Occipital lobe (tissue), 2 donors: ENCODE measurements around the gene FOXF2. TPM values are rescaled to one million over a fixed set of nuclear protein-coding genes. Genes with fewer than 3 reads are reported as not detected.

Source experiments
- DNase-seq: peaks from one replicate; lab custom pipeline; 2025; lab: John Stamatoyannopoulos, UW
- total RNA-seq: library from RNA; depleted of rRNA; stranded (reverse); fragments of >200 nt; gene quantifications from one replicate; pipeline ENCODE4 v1.2.3, GENCODE V29; 2014

Gene FOXF2
- total RNA-seq, 1 donor from 2014 or later: 1.2 TPM

DNA sequence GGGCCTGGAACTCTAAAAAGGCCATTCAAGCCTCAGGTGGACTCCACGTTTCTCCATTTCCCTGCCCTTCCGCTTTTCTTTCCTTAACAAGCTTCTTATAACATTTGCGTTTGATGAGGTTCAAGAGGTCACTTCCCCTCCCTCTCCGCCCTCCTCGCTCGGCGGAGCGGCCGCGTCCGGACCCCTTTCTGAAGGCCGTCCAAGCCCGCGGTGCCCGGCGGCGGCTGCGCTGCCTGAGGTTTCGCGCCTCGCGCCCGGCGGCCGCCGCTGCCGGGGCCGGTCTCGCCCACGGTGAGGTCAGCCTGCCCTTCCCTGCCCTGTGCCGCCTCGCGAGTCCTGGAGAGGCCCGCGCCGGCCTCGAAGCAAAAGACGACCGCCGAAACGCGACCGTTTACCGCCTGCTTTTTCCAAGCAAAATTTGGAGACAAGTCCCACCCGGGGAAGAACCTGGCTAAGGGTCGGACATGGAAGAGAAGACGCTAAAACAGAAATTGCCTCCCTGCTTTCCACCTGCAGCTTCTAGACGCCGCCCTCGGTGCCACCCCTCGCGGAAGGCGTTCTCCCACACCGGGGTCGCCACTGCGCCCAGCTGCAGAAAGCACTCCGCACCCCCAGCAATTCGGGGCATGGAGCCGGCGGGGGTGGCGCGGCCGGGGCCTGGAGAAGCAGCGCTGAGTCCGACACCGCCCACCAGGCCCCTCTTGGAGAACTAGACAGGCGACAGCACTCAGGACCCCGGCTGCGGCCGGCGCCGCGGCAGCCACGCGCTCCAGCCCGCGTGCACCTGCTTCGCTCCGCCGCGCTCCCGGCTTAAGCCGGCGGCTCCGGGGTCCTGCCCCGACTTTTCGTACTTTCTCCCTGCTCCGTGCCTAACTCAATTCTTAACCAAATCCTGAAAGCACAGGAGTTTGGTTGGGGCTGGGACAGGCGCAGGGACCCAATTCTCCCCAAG is 11.0 kb upstream of the FOXF2 start:
- DNase-seq: no peak

DNA sequence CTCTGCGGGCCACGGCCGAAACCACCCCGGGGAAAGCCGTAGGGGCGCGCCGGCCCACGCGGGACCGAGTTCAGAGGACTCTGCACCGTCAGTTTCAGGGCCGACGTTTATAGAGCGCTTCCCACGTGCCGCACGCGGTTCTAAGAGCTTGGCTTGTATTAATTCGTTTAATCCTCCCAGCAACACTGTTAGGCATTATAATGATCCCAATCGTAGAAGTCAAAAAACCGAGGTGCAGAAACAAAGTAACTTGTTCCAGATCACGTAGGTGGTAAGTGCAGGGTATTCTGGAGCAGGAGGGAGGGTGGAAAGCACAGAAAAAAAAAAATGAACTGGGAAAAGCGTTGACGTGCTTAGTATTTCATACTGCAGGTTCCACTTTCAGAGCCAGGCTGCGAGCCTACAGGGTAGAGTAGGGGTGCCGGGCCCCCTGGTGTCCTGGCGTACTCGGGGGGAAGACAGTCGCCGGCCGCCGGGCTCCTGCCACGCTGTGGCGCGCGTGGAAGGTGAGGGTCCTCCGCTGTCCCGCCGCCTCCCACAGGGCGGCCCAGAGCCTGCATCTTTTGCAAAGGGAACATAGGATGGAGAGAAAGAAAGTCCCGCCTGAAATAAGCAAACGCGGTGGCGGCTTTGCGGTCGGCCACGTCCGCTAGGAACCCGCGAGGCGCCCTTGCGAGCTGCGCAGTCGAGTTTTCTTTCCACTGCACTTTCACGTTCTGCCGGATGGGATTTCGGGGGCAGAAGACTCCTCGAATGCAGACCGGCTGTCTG is 10.2 kb upstream of the FOXF2 start:
- no peak for DNase-seq

DNA sequence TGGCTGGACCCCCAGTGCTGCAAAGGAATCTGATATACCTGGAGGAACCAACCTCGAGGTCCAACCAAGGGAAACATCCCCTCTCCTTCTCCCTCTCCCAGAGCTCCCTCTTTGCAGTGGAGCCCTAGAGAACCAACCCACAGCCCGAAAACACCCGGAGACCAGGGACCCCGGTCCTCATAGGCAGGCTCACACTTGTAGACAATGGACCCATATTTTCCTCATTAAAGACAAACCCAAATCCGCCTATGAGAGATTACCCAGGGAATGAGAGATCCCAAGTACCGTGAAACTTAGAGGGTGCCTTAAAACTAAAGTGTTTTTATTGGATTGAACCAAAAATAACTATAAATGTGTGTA is 9.6 kb upstream of the FOXF2 start:
- no peak for DNase-seq

DNA sequence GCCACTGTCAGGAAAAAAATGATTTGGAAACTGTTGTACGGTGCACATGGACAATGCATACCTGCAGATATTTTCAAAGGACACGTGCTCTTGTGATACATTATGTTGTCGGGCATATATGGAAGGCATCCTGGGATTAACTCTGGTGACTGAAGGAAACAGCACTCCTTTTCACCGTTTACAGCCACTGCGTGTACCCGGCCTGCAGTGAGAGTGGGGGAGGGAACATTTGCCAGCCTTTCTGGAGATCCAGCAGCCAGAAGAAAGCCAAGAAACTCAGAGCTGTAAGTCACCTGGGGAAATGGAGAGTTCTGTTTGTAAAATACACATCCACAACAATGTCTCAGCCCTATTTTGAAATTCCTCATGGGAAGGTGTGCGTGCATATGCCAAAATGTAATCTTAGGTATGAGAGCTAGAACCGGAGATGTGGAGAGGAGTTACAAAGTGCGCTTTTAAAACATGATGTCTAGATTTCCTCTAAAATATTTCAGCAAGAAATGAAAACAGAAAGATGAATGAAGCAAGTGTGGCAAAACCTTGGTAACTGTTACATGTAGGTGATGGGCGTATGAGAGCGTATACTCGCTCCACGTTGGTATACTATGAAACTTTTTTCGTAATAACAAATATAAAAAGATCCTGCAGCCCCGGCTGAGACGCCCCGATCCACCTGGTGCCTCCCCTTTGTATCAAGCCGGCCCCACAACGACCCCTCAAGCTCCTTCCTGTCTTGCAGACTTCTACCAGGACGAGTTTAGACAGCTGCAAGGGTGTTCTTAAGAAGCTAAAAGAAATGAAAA is 8.6 kb upstream of the FOXF2 start:
- no peak for DNase-seq

DNA sequence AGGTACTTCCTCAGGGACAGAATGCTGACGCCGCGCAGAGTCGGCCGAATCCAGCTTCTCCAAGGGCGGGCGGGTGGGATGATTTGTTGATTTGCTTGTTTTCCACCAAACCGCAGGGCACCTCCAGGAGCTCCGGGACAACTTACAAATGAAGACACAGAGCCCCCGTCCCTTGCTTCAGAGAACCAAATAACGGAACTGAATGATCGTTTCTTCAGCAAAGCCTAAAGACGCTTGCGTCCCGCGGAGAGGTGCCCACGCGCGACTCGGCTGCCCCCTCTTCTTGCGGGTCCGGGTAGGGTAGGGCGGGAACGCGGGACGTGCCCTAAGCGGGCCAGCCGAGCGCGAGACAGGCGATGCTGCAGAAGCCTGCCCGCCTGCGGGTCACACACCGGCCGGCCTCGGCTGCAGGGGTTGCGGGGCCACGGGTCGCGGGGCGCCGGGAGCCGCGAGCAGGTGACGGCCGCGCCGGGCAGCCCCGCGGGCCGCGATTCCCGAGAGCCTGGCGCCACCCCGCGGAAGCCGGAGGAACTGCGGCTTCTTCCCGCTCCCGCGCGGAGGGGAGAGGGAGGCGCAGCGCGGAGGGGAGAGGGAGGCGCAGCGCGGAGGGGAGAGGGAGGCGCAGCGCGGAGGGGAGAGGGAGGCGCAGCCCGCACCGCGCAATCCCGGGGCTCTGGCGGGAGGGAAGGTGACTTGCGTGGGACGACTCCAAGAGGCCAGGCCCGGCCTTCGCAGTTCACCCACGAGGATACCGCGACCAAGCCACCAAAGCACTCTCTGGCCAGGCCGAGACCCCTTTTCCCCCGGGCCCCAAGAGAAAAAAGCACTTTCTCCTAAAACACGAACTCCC is 7.7 kb upstream of the FOXF2 start:
- no peak for DNase-seq

DNA sequence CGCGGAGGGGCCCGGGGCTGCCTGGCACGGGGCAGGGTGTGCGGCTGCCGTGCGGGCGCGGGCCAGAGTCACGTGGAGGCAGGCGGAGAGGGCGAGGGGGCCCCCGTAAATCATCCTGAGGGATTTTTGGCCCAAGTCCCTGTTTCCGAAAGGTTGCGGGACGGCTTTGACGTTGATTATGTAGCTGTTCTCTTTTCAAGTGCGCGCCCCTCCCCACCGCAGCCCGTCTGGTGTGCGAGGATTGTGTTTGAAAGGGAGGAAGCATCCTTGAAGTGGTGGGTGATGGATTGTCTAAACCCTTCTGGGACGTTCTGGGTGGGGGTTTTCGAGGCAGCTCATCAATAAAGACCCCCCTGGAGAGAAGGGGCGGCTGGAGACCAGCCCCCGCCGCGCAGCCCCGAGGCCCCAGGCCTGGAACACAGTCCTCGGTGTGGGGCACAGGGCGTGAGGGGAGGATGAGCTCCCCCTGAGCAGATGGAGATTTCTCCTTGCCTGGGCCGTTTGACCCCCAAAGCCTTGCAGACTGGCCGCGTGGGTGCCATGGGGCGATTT is 7.0 kb upstream of the FOXF2 start:
- no peak for DNase-seq

DNA sequence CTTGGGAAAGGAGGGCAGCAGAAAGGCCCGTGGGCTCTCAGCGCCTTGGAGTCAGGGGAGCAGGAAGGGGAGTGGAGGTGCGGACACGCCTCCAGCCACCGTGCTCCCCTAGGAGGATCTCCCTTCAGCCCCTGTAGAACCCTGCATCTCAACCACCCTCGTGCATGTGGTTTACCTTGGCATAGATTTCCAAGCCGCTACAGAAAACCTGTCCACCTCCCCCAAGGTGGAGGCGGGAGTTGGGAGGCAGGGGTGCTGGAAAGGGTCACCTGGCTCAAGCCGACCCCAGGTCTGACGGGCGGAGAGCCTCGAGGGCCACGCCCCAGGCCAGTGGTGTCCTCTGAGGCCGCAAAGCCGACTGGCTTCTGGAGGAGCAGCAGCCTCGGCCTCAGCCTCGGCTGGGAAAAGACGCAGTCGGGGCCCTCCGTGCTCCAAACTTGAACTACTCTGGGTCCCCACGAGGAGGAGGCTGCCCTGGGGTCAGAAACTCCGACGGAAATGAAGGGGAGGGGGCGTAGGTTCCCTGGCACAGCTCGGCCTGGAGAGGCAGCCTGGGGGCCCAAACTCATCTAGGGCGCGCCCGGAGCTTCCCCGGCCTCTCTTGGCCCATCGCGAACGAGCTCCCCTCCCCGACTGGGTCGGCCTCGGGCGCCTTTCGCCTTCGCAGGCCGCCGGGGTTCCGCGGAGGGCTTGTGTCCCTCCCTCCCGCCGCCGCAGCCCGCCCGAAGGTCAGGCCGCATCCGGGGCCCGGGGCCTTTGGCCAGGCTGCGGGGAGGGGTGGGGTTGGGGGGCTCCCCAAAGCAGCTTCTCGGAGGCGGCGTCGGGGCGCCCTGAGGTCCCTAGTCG is 6.3 kb upstream of the FOXF2 start:
- no peak for DNase-seq

DNA sequence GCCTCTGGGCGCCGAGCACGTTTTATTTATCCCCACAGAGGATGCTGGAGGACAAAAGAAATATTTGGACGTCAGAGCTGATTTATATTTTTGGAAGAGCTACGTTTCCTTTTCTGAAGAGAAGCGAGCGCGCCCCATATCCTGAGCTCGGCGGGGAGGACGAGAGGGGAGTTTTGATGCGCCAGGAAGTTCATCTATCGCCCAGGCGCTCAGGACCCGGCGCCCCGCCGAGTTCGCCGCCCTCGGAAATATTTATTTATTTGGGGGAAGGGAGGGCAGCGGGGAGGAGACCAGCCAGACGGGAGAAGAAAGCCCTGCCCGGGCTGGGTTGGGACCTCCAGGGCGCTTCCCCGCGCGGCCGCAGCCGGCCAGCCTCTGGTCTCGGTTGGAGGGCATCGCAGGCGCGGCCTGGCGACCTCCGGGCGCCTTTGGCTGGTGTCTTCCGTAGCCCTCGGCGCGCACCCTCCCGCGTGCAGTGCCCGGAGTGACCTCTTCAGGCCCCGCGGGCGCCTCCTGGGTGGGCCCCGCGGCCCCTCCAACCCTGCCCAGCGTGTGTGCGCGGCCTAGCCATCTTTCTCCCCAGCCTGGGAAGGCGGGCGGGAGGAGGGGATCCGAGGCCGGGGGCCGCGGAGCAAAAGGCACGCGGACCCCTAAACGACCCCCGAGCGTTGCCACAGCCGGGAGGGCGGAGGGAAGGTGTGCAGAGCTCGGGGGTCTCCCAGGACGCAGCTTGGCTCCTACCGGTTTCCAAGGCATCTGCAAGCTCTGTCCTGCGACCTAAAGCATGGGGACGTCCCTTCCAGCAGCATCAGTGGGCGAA is 5.4 kb upstream of the FOXF2 start:
- no peak for DNase-seq

DNA sequence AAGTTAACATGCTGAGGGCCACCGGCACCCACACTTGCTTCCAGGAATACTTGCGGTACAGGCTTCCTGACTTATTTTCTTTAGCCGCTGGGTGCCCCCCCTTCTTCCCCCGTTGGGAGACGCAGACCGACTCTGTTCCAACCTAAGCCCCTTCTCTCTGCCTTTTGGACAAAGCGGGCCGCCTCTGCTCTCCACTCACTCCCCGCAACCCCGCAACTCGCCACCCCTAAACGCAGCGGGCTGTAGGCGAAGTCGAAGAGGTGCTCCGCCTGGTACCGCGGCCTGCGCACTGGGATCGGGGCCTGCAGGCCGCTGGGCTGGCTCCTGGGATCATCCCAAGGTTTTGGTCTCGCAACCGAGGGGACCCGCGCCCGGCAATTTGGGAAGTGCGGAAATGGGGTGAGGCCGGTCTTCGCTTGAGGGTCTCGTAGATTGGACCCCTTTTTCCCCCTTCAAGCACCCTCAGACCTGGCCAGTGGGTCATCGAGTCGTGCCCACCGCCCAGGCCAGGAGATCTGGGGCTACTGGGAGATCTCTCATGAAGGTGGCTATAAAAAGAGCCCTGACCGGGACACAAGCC is 4.7 kb upstream of the FOXF2 start:
- DNase-seq: no peak

DNA sequence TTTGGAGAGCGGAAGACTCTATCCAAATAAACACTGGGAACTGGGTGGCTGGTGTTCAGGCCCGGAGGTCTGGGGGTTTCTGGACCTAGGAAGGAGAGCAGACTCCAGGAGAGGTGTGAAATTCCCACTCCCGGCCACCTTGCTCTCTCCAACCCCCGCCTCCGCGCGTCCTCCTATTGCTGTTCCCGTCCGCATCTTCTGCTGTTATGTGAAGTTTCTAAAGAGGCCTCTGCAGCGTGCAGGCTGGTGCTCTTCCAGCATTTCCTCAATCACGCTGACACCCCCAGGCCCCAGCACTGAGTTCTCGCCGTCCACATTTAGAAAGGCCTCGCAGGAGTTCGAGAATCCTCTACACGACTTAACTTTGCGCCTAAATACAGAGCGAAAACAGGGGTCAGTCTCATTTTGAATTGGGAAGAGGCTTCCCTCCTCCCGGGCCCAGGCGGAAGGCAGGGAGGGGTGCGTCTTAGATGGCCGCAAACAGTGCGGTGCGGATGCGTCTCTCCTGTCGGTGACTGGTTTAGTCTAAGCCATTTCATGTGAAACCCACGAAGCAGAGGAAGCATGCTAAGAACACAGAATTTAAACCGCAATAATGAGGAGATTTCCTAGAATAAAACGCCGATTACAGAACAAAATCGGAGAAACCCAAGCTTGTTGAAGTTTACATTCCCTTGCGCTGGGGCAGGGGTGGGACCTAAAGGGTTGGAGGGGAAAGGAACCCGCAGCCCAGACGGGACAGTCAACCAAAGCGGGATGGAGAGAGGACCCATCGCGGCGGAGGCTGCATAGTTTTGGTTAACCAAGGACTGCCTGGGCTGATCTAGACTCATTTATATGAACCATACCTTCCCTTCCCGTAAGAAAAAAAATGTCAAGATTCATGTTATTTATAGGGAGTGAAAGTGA is 4.0 kb upstream of the FOXF2 start:
- no peak for DNase-seq

DNA sequence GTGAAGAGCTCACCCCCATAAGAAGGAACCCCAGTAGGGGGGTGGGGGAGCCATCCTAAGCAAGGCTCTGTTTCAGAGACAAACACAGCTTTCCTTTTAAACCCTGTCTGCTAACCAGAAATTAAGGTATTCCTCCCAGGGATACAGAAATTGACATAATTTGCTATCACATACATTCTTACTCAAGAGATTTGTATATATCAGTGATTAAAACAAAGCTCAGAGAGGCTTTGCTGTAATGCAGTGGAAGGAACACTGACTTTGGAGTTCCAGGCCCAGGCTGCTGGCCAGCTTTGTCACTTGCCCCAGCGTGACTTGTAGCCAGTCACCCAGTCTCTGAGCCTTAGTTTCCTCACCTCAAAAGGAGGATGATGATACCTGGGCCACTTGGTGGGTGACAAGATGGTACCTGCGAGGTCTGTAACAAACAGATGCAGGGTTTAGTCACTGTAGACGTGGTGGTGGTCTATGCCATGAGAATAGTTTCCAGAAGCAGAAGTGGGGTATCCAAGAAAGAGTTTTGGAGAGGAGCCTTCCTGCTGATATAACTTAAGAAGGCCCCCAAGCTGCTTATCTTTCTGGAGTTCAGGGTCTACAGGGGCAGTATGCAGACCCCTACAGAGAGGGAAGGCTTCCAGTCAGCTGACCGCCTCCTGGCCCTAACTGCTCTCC is 3.2 kb upstream of the FOXF2 start:
- DNase-seq: no peak

DNA sequence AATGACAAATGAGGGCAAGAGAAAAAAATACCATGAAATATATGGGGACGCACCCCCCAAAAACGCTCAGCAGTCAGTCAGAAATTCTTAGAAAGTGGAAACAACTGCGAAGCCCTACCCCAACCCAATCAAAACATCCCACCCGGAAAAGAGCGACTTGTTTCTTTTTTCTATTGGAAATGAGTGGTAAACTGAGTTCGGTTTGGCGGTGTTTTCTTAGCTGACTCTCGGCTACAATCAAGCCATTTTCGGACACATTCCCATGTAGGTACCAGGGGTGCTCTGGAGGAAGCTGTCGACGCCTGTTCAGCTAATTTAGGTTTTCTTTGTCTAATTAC is 1.9 kb upstream of the FOXF2 start:
- no peak for DNase-seq

DNA sequence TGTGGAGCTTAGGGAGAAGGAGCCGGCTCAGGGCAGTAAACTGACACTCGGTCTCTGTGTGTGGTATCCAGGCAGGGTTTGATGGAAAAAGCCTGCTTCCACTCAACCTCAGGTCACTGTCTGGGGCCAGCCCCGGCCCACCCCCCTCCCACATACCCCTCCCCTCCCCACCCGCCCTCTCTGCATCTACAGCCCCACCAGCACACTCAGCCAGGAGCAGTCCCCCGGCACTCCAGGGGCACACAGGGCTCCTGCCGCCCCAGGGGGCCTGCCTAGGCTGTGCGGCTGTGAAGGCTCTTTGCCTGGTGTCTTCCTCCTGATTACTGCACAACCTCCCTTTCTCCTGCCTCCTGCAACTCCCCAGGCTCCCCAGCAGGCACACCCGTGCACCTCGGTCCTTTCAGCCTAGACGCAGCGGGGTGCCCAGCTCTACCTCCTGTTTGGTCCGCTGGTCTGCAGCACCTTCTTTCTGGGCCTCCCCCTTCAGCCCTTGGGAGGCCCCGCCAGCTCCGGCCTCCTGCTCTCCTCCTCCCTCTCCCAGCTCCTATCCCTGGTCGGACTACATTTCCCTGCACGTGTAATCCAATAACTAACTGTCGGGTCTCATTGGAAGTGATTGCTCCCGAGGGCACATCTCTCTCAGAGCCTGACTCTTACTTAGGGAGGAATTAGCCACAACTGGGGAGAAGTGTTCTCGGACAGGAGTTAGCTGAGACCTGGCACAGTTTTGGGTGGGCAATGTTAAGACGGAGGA is 1.3 kb upstream of the FOXF2 start:
- DNase-seq: no peak

DNA sequence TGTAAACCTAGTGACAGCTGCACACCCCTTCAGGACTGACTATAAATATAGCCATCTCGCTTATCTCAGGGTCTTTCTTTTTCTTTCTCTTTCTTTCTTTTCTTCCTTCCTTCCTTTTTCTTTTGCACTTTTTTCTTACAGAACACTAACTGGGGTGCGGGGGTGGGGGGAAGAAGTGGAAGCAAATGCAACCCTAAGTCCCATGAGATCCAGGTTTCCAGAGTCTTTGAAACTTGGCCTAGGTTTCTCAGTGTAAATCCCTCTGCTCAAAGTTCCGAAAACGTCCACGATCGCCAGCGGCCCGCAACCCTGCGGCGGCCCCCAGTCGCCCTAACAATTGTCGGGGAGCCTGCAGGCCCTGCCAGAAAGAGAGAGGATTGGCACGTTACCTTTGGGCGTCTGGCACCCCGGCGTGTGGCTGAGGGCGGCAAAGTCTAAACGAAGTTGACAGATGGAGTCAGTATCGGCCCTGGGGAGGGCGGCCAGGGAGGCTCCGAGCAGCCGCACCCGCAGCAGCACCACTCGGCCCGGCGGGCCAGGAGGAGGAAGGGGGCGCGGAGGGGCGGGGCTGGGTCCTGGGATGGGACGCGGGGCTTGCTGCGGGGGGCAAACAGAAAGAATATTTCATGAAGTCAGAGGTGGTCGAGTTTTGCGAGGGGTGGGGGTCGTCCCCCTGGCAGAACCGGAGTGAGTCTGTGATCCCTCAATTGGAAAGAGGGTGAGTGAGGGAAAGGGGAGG is 577 bp upstream of the FOXF2 start:
- no peak for DNase-seq

DNA sequence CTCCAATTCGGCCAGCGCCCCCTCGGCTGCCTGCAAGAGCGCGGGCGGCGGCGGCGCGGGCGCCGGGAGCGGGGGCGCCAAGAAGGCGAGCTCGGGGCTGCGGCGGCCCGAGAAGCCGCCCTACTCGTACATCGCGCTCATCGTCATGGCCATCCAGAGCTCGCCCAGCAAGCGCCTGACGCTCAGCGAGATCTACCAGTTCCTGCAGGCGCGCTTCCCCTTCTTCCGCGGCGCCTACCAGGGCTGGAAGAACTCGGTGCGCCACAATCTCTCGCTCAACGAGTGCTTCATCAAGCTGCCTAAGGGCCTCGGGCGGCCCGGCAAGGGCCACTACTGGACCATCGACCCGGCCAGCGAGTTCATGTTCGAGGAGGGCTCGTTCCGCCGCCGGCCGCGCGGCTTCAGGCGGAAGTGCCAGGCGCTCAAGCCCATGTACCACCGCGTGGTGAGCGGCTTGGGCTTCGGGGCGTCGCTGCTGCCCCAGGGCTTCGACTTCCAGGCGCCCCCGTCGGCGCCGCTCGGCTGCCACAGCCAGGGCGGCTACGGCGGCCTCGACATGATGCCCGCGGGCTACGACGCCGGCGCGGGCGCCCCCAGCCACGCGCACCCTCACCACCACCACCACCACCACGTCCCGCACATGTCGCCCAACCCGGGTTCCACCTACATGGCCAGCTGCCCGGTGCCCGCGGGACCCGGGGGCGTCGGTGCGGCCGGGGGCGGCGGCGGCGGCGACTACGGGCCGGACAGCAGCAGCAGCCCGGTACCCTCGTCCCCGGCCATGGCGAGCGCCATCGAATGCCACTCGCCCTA is 963 bp downstream of the FOXF2 start:
- DNase-seq: no peak
